HL-60/S4 (cell line): Measurements from ENCODE around the gene TMEM170A.
"Not testable (repeated sequence)": the region's sequence is repeated elsewhere in the genome, so short reads cannot be mapped to it uniquely, and the experiment has no call there.

Experiments used
- in situ Hi-C: fragments of 300-500 bp; cut with MboI; formaldehyde crosslinking; loops from 2 replicates; pipeline ENCODE4 v1.14.3; 2022; ENCODE audit warnings: low sequenced_read_pairs

TMEM170A gene

GRCh38 chr16:75464122-75464918, at the start of gene TMEM170A:
Gene TMEM170A (minus strand): TSS chr16:75464689. CDS start chr16:75464600, 89 bp downstream.
- in situ Hi-C loops = no loop called here

- in situ Hi-C loops = no loop called here
Observed at GRCh38 chr16:75506574-75506973, 42.1 kb upstream of the TMEM170A start.

GRCh38 chr16:75506107-75506506, 41.6 kb upstream of the TMEM170A start:
- in situ Hi-C loops = no loop called here

- in situ Hi-C loops = no loop called here
Observed at GRCh38 chr16:75503801-75504200, 39.3 kb upstream of the TMEM170A start.

- in situ Hi-C loops = no loop called here
Observed at GRCh38 chr16:75502916-75503605, 38.6 kb upstream of the TMEM170A start.

GRCh38 chr16:75501820-75502219, 37.3 kb upstream of the TMEM170A start:
- in situ Hi-C loops = not testable (repeated sequence)

- in situ Hi-C loops = no loop called here
Observed at GRCh38 chr16:75501359-75501758, 36.9 kb upstream of the TMEM170A start.

- in situ Hi-C loops = not testable (repeated sequence)
Observed at GRCh38 chr16:75498605-75499322, 34.3 kb upstream of the TMEM170A start.

- in situ Hi-C loops = no loop called here
Observed at GRCh38 chr16:75497558-75497957, 33.1 kb upstream of the TMEM170A start.

GRCh38 chr16:75495076-75495674, 30.7 kb upstream of the TMEM170A start, which contains the start of gene CHST6:
Gene CHST6 (minus strand): TSS chr16:75495441. CDS start chr16:75479828, 15,613 bp downstream.
- in situ Hi-C loops = no loop called here

- in situ Hi-C loops = no loop called here
Observed at GRCh38 chr16:75494661-75495075, 30.2 kb upstream of the TMEM170A start.

GRCh38 chr16:75494184-75494583, 29.7 kb upstream of the TMEM170A start:
- in situ Hi-C loops = no loop called here

GRCh38 chr16:75491876-75492275, 27.4 kb upstream of the TMEM170A start:
- in situ Hi-C loops = no loop called here

GRCh38 chr16:75488322-75488721, 23.8 kb upstream of the TMEM170A start:
- in situ Hi-C loops = no loop called here

GRCh38 chr16:75486676-75487313, 22.3 kb upstream of the TMEM170A start:
- in situ Hi-C loops = no loop called here

GRCh38 chr16:75486014-75486675, 21.7 kb upstream of the TMEM170A start:
- in situ Hi-C loops = no loop called here

GRCh38 chr16:75485230-75486013, 20.9 kb upstream of the TMEM170A start:
- in situ Hi-C loops = no loop called here

GRCh38 chr16:75483222-75483621, 18.7 kb upstream of the TMEM170A start:
- in situ Hi-C loops = no loop called here
